HCT116 (cell line): ENCODE data around the gene BEND3.

Experiments used
- CTCF ChIP-seq, 3 experiments: fragments of 200-600 bp in 1 of 3; sonication (generic) in 1 of 3; IDR thresholded peaks in 2 of 3; conservative IDR thresholded peaks in 1 of 3; 2 replicates each; pipeline ENCODE4 v1.5.1; 2012 to 2017; ENCODE audit warnings: low read depth in 2 of 3, low read length in 2 of 3, antibody characterized with exemption in 1 of 3, borderline replicate concordance in 1 of 3, control low read depth in 1 of 3, mild to moderate bottlenecking in 1 of 3, mixed read lengths in 1 of 3, mixed run types in 1 of 3, moderate library complexity in 1 of 3; ENCODE audit not compliant: insufficient read depth in 1 of 3
- POLR2A ChIP-seq: IDR thresholded peaks from 2 replicates; pipeline ENCODE4 v1.7.0; 2011; ENCODE audit warnings: borderline replicate concordance; ENCODE audit not compliant: insufficient read depth, insufficient read length; ENCODE audit errors: extremely low read depth

GRCh38 chr6:107154131-107154800, 39.0 kb upstream of the BEND3 start:
- TF ChIP-seq CTCF (IDR thresholded peaks at IDR 0.05 in 2 of 3, conservative IDR thresholded peaks at IDR 0.05 in 1 of 3; ENCODE audit: borderline replicate concordance in 1 of 3, insufficient read depth in 1 of 3, low read depth in 2 of 3, low read length in 2 of 3) (no peak), POLR2A (no peak)
